Measurements from ENCODE around the gene NIPSNAP3A.

NIPSNAP3A gene

GRCh38 chr9:104794070-104794469 is 46.6 kb downstream of the NIPSNAP3A start:
- Histone ChIP-seq H3K79me2 (ENCODE audit: control insufficient read depth, low read length) (no peaks in the 10 kb centered on the region), H3F3A (ENCODE audit: control insufficient read depth, insufficient read depth) (no peaks in the 10 kb centered on the region), H3K27ac (ENCODE audit: low read depth, low read length) (no peak overlapping the region), H3K4me1 (ENCODE audit: control insufficient read depth, low read length) (no peaks in the 10 kb centered on the region), H4K20me1 (ENCODE audit: control insufficient read depth, insufficient read depth, low read depth, low read length) (no peaks in the 10 kb centered on the region), H3K9me3 (ENCODE audit: control insufficient read depth, insufficient read depth, low read length) (no peaks in the 10 kb centered on the region), H3K27me3 (ENCODE audit: control insufficient read depth, low read length) (no peaks in the 10 kb centered on the region), H3K9me2 (replicated peaks; ENCODE audit: control insufficient read depth, low read length) (no peaks in the 10 kb centered on the region), H3K36me3 (ENCODE audit: control insufficient read depth, low read length) (peaks cover 93% of the 10 kb centered on the region), H3K4me2 (ENCODE audit: low read length) (no peak overlapping the region), H3K4me3 (ENCODE audit: low read length) (no peak overlapping the region)
- TF ChIP-seq CTCF (IDR thresholded peaks at IDR 0.05; ENCODE audit: low read depth, low read length, poor library complexity, severe bottlenecking) (no peak), EZH2phosphoT487 (IDR thresholded peaks at IDR 0.05; ENCODE audit: borderline replicate concordance, low read length) (no peak)

GRCh38 chr9:104795082-104795481 is 47.6 kb downstream of the NIPSNAP3A start:
- Histone ChIP-seq H3K4me3 (ENCODE audit: low read length) (no peak overlapping the region), H3K9me3 (ENCODE audit: control insufficient read depth, insufficient read depth, low read length) (no peaks in the 10 kb centered on the region), H3K4me1 (ENCODE audit: control insufficient read depth, low read length) (no peaks in the 10 kb centered on the region), H3K79me2 (ENCODE audit: control insufficient read depth, low read length) (no peaks in the 10 kb centered on the region), H3K36me3 (ENCODE audit: control insufficient read depth, low read length) (peaks cover 90% of the 10 kb centered on the region), H4K20me1 (ENCODE audit: control insufficient read depth, insufficient read depth, low read depth, low read length) (no peaks in the 10 kb centered on the region), H3K9me2 (replicated peaks; ENCODE audit: control insufficient read depth, low read length) (no peaks in the 10 kb centered on the region), H3F3A (ENCODE audit: control insufficient read depth, insufficient read depth) (no peaks in the 10 kb centered on the region), H3K4me2 (ENCODE audit: low read length) (no peak overlapping the region), H3K27me3 (ENCODE audit: control insufficient read depth, low read length) (no peaks in the 10 kb centered on the region), H3K27ac (ENCODE audit: low read depth, low read length) (no peak overlapping the region)
- TF ChIP-seq CTCF (IDR thresholded peaks at IDR 0.05; ENCODE audit: low read depth, low read length, poor library complexity, severe bottlenecking) = no peak
- TF ChIP-seq EZH2phosphoT487 (IDR thresholded peaks at IDR 0.05; ENCODE audit: borderline replicate concordance, low read length) = no peak

GRCh38 chr9:104795857-104796256 is 48.4 kb downstream of the NIPSNAP3A start:
- no peaks in the 10 kb centered on the region for H4K20me1 ChIP-seq (ENCODE audit: control insufficient read depth, insufficient read depth, low read depth, low read length)
- no peak overlapping the region for H3K27ac ChIP-seq (ENCODE audit: low read depth, low read length)
- no peaks in the 10 kb centered on the region for H3K27me3 ChIP-seq (ENCODE audit: control insufficient read depth, low read length)
- no peaks in the 10 kb centered on the region for H3K9me2 ChIP-seq (replicated peaks; ENCODE audit: control insufficient read depth, low read length)
- no peak for TF ChIP-seq EZH2phosphoT487 (IDR thresholded peaks at IDR 0.05; ENCODE audit: borderline replicate concordance, low read length)
- TF ChIP-seq CTCF (IDR thresholded peaks at IDR 0.05; ENCODE audit: low read depth, low read length, poor library complexity, severe bottlenecking) = no peak
- no peak overlapping the region for H3K4me2 ChIP-seq (ENCODE audit: low read length)
- peaks cover 90% of the 10 kb centered on the region for H3K36me3 ChIP-seq (ENCODE audit: control insufficient read depth, low read length)
- H3K79me2 ChIP-seq (ENCODE audit: control insufficient read depth, low read length) = no peaks in the 10 kb centered on the region
- H3K9me3 ChIP-seq (ENCODE audit: control insufficient read depth, insufficient read depth, low read length) = no peaks in the 10 kb centered on the region
- H3F3A ChIP-seq (ENCODE audit: control insufficient read depth, insufficient read depth) = no peaks in the 10 kb centered on the region
- H3K4me3 ChIP-seq (ENCODE audit: low read length) = no peak overlapping the region
- no peaks in the 10 kb centered on the region for H3K4me1 ChIP-seq (ENCODE audit: control insufficient read depth, low read length)
